Myocyte (in vitro differentiated cells): ENCODE data around the gene ETV3. TPM values are rescaled to one million over a fixed set of nuclear protein-coding genes. Genes with fewer than 3 reads are reported as not detected.
A peak's percentile ranks its signal among the peaks of the same experiment; 100 is the strongest.

ENCODE experiments used
- DNase-seq: peaks from one replicate; pipeline ENCODE4 v3.0.0-alpha.2; 2012; ENCODE audit warnings: low read depth
- total RNA-seq: library from RNA; depleted of rRNA; stranded (reverse); fragments of >200 nt; gene quantifications from 2 replicates; pipeline ENCODE4 v1.2.3, GENCODE V29; 2014

ETV3 gene
- total RNA-seq, 1 donor from 2014 or later, result 11.7 TPM

GRCh38 chr1:157140063-157140588, 1.9 kb upstream of the ETV3 start:
- DNase-seq, result no peak

GRCh38 chr1:157139052-157139715, 989 bp upstream of the ETV3 start:
- DNase-seq, result no peak

GRCh38 chr1:157137408-157138219, 581 bp downstream of the ETV3 start:
- no peak for DNase-seq

DNA sequence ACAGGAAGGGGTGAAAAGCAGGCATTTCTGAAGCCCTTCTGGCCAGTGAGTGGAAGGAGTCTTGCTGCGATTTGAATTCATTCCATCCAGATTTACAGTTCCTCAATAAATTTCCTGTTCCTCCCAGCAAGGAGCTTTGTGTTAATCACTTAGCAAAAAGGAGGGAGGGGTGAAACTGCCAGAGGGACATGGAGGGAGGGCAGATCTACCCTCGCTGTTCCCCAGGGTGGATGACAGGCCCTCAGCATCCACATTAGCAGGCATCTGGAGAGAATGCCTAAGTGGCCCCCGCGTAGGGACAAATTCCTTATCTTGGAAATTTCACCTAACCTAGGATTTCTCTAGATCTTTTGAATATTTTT, 1.2 kb downstream of the ETV3 start:
- peak; percentile 13 for DNase-seq

- DNase-seq, result no peak
These were observed 2.1 kb downstream of the ETV3 start for GRCh38 chr1:157136133-157136532.

GRCh38 chr1:157135646-157136045, 2.5 kb downstream of the ETV3 start:
- no peak for DNase-seq

- DNase-seq, result no peak
These were observed 3.1 kb downstream of the ETV3 start for GRCh38 chr1:157135070-157135469.

DNA sequence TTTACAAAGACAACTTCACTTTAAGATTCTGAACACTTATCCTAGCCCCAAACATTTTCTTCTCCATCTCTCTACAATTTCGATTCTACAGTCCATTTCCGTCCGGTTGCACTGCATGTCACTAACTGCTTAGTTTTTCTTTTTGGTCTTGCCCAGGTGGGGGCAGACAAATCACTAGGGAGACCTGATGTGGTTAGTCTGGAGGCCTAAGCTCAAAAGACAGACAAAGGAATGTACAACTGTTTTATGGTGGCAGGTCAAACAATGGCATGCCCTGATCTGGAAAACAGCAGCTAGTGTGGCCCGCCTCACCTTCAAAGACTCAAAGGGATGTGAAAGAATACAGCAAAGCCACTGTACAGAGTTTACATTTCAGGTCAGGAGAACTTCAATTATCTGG, 3.8 kb downstream of the ETV3 start:
- DNase-seq, result no peak

DNA sequence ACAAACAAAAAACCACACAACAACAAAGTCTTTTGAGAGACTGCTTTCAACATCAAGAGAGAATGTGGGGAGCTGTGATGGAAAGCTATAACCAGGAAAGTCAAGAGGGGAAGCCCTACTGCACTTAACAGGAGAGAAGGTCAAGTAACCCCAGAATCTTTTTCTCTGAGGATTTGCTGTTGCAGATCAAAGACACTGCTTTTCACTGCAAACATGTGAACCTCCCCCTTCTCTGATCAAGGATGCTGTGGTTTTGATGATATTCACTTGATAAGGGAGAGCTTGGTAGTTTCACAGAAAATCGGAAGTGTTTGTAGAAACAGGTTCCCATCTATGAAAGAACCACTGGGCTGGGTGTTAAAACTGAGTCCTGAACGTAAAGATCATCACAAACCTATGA, 4.8 kb downstream of the ETV3 start:
- DNase-seq, result no peak

DNA sequence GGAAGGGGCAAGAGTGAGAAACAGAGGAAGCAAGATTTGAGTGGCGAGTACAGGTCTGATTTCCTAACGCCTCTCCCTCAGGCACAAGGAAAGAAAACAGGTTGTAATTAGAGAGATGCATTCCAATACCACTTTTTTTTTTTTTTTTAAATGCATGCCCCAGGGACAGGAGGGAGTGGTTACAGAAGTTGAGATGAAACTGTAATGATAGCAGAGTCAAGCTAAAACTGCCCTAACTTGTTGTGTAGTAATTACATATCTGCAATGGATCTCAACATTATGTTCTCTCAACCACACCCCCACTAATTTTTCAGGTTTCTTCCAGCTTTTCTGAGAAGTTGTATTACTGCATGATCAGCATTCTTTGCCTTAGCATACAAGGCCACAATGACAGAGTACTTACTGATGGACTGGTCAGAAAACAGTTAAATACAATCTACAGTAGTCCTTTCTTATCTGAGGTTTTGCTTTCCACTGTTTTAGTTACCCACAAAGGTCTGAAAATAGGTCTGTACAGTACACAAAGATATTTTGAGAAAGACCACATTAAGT, 5.5 kb downstream of the ETV3 start:
- DNase-seq, result no peak

DNA sequence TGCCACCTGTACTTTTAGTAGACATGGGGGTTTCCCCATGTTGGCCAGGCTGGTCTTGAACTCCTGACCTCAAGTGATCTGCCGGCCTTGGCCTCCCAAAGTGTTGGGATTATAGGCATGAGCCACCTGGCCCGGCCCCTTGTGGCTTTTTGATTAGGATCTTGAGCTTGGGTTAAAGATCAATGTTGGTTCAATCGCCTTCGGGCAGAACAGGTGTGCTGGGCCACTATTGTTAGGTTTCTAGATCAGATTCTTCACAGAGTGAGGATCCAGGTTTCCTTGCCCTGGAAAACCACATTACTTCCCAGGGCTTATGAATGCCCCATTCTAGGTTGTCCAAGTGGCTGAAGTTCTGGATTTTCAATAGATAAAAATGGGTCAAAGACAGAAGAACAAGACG, 6.1 kb downstream of the ETV3 start:
- DNase-seq, result no peak

GRCh38 chr1:157131281-157131680, 6.9 kb downstream of the ETV3 start:
- no peak for DNase-seq

DNA sequence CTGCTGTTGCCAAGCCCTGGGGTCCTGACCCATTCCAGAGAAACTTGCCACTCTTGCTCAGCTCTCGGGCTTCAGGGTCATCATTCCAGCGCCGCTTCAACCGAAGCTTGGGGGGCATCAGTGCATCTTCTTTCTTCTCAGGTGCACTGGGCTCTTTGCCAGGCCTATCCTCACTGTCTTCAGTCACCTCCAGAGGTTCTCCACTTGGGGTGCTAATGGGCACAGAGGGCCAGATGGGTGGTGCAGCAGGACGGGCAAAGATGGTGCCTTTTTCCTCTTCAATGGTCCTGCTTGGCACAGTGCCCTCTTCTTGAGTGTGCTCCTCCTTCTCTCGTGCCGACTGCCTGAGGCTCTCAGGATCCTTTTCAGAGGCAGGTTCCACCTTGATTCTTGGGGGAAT, 13.3 kb downstream of the ETV3 start:
- DNase-seq, result no peak

DNA sequence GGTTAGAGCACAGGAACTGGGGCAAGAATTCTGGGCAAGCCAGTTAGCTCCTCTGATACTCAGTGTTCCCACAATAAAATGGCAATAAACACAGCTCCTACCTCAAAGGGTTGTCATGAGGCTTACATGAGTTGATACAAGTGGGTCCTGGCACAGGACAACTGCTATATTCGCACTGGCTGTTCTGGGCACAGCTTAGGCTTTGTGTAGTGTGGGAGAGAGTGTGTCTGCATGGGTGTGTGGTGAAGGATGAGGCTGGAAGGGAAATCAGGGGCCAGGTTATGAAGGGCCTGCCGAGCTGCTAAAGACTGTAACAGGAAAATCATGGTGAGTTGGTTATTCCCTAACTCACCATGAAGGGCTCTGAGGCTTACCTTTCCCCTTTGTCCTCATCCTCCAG, 18.7 kb downstream of the ETV3 start:
- no peak for DNase-seq

DNA sequence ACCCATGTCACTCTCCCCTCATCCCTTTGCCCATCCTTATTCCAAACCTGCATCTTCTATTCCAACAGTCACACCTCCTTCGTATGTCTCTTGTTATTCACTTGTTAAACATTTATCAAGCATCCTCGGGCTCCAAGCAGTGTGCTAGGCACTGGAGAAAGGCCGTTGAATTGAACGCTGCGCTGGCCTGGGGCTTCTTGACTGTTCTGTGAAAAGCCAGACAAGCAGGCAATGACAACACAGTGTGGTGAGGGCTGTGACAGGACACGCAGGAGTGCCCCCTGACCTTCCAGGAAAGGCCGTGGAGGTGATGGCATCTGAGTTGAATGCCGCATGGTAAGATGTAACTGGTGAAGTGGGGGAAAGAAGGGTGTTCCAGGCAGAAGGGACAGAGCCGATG, 19.2 kb downstream of the ETV3 start:
- DNase-seq, result no peak

- DNase-seq, result no peak
These were observed 20.6 kb downstream of the ETV3 start for GRCh38 chr1:157117527-157118057.

DNA sequence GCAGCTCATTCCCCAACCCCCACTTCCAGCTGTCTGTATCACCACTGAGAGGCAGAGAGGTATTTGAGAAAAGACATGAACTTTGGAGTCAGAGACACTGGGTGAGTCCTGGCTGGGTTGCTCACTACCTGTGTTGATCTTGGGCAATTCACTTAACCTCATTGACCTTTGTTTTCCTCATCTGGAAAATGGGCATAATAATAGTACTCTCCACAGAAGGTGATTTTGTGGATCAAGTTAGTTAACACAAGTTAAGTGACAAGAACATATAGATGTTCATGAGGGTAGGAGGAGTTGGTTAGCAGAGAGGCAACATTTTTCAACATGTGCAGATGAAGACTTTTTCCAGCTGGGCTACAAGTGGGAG, 21.5 kb downstream of the ETV3 start:
- DNase-seq, result no peak

DNA sequence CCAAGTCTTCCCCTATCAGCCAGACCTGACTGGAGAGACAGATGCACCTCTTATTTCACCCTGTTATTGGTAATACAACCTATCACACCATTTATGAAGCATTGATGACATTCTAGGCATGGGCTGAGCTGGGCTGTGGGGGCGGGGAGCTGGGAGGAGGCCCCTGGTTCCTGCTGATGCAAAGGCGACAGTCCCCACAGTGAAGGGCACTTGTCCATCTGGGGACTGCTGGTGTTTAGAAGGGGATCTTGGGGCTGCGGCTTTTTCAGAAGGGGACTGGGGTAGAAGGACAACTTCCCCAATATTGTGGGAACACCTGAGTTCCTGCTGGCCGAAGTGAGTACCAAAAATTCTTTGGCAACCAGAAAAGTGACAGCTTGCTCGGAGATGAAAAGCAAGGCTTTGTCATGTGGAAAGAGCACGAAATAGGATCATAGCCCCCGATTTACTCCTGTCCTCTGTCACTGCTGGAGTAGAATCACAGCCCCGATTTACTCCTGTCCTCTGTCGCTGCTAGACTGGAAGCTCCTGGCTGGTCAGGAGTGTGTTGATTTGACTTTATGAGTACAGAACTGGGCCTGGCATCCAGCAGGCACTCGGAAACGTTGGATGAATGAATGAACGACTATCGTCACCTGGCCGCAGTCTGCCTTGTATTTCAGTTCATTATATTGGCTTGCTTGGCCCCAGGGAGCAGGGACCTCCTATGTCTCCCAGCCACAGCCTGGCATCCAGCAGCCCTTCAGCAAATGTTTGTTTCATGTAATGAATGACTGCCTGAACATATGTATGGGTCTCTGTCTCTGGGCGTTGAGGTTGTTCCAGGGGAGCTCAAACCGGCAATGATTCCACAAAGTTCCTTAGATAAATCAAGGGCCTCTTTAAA, 22.1 kb downstream of the ETV3 start:
- no peak for DNase-seq

GRCh38 chr1:157115429-157115838, 22.8 kb downstream of the ETV3 start:
- DNase-seq, result no peak

DNA sequence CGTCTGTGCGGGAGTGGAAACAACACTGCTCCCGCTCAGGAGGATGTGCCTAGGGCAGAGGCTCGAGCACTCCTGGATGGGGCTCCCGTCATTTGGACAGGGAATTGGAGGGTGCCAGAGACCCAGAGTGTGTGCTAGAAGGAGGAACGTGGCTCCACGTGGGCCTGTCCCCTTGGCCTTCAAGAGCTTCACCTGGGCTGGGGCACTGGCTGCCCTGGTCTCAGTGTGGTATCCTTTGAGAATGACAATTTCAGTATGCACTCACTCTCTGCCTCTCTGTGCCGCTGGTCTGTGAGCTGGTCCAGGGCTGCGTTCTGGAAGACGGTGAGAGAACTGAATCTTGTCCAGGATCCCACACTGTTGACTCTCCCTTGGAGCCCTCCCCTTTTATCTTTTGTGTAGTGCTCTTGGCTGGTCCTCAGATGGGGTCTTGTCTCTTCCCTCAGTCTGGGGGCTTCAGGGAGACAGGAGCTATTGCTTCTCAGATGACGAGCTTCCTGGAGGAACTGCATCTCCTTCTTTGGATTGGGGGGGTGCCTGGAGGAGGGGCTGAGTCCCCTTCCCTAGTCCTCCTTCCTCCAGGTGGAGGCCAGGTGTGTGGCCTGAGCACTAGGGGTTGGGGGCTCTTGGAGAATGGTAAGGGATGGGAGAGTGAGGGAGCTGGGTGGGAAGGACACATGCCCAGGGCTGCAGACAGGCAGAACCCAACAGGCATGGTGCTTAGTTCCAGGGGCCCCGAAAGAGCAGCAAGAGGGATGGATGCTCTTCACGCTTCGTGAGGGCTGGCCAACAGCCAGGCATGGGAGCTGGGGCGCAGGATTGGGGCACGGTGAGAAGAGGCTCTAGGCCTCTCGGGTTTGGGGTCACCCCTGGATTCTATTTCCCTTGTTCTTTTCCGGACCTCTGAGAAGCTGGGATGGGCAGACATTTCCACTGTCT, 23.7 kb downstream of the ETV3 start:
- no peak for DNase-seq
